ENCODE measurements around the gene LMTK2.

Gene LMTK2

DNA sequence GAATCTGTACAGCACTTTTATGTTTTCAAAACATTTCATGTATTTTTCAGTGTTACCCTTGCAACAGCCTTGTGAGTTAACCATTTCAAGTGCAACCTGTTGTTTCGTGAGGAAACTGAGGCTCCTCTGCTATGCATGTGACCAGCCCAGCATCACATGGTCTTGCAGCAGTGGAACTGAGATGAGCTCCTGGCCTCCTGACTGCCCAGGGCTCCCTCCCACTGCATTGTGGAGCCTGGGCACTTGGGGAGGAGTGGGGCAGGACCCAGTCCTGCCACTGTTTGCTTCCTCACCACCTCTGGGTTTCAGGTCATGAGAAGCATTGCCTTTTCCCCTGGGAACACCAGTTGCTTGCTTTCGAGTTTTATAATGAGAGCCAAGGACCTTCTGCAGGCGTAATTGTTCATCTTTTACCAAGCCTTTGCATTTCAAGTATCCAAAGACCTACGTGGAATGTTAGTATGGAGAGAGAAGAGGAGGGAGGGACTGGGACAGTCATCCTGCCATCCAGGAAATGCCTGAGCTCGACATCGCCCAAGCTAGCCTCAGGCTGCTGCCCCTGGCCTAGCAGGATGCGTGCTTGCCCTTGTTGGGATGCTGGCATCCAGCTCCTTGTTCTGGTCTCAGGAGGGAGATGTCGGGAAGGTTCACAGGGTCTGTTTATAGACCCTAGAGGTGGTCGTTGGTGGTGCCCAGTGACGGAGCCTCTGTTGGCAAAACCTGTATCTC, 72.3 kb downstream of the LMTK2 start:
- no peak for DNase-seq

GRCh38 chr7:98180751-98181150, 74.1 kb downstream of the LMTK2 start:
- DNase-seq: no peak

DNA sequence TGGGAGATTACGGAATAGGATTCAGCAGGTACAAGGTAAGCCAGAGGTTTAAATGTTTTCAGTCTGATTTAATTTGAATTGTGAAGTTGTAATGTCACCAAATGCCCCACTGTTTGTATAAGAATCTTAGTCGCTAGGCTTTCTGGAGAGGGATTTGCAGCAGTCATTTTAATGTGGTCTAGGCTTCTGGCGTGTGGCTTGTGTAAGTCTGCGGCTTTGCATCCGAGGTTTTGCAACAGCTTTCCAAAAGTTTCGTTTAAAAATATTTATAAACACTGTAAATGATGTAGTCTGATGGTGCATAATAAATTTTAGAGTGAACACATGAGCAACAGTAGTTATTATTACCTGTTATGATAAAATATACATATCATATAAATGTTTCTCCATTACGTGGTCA, 78.4 kb downstream of the LMTK2 start:
- no peak for DNase-seq

GRCh38 chr7:98186452-98187137, 79.9 kb downstream of the LMTK2 start:
- no peak for DNase-seq

GRCh38 chr7:98187138-98187502, 80.5 kb downstream of the LMTK2 start:
- no peak for DNase-seq

DNA sequence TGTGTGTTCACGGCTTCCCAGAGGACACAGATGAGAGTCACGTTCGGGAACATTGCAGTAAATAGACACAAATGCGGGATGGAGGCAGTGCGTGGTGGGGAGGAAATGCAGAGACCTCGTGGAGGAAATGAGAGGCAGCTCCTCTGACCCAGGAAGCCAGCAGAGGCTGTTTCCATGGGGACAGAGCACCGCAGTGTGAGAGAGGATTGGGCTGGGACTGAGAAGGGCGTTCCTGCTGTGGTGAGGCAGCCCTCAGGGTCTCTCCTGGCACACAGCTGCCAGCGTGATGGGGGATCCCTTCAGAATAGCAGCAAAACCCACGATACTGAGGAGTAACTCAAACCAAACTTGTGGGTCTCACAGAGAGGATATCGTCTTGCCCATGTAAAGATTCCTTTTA, 82.9 kb downstream of the LMTK2 start:
- no peak for DNase-seq

DNA sequence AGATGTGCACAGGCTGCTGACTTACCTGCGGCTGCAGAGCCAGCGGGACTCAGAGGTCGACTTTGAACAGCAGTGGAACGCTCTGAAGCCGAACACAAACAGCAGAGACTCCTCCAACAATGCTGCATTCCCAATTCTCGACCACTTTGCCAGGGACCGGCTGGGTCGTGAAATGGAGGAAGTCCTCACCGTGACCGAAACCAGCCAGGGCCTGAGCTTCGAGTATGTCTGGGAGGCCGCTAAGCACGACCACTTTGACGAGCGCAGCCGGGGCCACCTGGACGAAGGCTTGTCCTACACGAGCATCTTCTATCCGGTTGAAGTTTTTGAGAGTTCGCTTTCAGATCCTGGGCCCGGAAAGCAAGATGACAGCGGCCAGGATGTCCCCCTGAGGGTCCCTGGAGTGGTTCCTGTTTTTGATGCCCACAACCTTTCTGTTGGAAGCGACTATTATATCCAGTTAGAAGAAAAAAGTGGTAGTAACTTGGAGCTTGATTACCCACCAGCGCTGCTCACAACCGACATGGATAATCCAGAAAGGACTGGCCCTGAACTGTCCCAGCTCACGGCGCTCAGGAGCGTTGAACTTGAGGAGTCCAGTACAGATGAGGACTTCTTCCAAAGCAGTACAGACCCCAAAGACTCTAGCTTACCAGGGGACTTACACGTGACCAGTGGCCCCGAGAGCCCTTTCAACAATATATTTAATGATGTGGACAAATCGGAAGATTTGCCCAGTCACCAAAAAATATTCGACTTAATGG, 85.2 kb downstream of the LMTK2 start:
- DNase-seq: no peak

DNA sequence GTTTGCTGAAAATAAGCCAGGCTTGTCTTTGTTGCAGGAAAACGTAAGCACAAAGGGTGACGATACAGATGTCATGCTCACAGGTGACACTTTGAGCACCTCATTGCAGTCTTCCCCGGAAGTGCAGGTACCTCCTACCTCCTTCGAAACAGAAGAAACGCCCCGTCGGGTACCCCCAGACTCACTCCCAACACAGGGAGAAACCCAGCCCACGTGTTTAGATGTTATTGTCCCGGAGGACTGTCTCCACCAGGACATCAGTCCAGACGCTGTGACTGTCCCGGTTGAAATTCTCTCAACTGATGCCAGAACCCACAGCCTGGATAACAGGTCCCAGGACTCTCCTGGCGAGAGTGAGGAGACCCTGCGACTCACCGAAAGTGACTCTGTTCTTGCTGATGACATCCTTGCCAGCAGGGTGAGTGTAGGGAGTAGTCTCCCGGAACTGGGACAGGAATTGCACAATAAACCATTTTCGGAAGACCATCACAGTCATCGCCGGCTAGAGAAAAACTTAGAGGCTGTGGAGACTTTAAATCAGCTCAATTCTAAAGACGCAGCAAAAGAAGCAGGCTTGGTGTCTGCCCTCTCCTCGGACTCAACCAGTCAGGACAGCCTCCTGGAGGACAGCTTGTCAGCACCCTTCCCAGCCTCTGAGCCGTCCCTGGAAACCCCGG, 86.3 kb downstream of the LMTK2 start:
- no peak for DNase-seq

DNA sequence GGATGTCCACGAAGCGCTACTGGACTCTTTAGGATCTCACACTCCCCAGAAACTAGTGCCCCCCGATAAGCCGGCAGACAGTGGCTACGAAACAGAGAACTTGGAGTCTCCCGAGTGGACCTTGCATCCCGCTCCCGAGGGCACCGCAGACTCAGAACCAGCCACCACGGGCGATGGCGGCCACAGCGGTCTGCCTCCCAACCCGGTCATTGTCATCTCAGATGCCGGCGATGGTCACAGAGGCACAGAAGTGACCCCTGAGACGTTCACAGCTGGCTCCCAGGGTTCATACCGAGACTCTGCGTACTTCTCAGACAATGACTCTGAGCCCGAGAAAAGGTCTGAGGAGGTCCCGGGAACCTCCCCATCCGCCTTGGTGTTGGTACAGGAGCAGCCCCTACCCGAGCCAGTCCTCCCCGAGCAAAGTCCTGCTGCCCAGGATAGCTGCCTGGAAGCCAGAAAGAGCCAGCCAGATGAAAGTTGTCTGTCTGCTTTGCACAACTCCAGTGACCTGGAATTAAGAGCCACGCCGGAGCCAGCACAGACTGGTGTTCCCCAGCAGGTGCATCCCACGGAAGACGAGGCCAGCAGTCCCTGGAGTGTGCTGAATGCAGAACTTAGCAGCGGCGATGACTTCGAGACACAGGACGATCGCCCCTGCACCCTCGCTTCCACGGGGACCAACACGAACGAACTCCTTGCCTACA, 87.0 kb downstream of the LMTK2 start:
- DNase-seq: no peak

DNA sequence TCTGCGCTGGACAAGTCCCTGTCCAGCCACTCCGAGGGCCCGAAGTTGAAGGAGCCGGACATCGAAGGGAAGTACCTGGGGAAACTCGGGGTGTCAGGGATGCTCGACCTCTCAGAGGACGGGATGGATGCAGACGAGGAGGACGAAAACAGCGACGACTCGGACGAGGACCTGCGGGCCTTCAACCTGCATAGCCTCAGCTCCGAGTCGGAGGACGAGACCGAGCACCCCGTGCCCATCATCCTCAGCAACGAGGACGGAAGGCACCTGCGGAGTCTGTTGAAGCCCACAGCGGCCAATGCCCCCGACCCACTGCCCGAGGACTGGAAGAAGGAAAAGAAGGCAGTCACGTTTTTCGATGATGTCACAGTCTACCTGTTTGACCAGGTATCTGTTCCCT, 87.5 kb downstream of the LMTK2 start:
- DNase-seq: no peak

- DNase-seq: no peak
Measured at GRCh38 chr7:98194672-98195457, 88.2 kb downstream of the LMTK2 start.

DNA sequence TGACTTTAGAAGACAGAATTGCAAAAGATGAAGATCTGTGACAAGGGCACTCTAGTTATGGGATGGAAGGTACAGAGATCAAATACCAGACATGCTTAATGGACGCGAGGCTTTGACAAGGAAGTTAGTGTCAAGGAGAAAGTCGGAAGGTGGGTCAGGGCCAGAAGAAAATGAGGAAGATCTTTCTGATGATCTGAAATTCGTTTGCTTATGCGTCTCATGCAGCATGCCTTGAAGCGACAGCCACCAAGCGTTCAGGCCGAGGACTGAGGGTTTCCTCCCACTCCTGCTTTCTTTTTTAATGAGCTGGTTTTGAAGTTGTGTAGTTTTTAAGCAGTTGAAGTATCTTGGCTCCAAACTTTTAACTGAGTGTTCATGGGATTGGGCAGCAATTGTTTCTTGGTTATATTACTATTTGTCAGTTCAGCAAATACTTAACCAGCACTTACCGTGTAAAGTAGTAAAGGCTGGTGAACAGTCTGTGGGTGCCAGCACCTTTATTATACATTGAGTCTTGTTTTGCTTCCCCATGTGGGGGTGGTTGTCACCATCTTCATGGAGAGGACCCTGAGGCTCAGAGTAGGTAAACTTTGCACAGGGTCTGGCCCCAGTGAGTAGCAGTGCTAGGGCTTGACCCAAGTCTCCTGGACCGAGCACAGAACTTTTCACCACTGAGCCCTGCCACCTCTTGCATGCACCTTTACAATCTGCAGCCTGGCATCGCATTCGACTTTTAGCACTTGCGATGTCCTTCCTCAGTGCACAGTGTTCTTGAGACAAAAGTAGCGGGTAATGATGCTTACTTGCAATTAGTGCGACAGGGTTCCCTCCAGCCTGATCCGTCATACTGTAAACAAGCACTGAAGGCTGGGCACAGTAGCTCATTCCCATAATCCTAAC, 90.3 kb downstream of the LMTK2 start:
- DNase-seq: no peak

DNA sequence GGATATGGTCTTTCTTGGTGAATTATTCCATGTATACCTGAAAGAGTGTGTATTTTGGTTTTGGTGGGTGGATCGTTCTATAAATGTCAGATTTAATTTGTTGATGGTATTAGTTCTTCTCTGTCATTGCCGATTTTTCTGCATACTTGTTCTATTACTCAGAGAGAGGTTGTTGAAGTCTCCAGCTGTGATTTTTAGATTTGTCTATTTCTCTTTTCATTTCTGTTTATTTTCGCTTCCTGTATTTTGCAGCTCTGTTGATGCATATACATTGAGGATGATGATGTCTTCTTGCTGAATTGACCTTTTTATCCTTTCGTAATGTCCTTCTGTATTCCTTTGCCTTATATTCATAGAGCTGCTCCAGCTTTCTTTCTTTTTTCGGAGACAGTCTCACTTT, 92.5 kb downstream of the LMTK2 start:
- no peak for DNase-seq

DNA sequence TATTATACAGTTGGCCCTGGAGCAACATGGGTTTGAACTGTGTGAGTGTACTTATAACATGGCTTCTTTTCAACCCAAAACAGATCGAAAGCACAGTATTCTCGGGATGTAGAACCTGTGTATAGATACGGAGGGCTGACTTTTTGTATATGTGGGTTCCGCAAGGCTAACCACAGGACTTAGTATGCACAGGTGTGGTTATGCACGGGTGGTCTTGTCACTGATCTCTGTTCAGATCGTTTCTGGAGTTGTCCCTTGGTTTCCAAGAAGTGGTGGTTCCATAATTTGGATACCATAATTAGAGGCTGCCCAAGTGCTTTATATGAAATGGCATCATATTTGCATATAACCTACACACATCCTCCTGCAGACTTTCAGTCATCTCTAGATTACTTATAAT, 93.7 kb downstream of the LMTK2 start:
- DNase-seq: no peak

GRCh38 chr7:98202367-98203195, 95.9 kb downstream of the LMTK2 start:
- DNase-seq: no peak

DNA sequence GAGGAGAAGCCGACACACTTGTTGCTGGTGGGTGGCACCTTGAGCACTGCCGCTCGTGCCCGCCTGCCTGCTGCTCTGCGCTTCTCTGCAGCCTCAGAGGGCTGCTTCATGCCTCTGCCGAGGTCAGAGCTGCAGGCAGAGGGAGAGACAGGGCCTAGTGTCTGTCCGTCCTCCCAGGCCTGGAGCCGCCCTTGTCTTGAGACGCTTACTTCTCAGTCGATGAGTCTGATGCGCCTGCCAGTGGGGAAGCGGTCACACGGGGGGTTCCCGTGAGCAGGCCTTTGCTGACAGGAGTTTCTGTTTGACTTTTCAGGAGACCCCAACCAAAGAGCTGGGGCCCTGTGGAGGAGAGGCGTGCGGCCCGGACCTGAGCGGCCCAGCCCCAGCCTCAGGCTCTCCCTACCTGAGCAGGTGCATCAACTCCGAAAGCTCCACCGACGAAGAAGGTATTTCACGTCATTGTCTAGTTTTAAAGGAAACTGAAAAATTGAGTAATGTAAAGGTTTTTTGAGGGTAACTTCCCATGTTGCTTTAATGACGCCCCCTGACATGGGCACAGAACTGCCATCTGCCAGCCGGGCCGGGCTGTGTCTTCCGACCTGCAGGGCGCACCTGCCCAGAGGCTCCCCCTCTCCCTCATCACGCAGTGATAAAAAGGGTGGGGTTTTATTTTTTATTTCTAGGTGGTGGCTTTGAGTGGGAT, 96.8 kb downstream of the LMTK2 start:
- DNase-seq: no peak

- no peak for DNase-seq
Measured at GRCh38 chr7:98203964-98204605, 97.4 kb downstream of the LMTK2 start.

- DNase-seq: no peak
Measured at GRCh38 chr7:98204670-98205069, 98.0 kb downstream of the LMTK2 start.
